SHP77 (cell line): Measurements from ENCODE around the gene CCT7.
"Not testable (repeated sequence)": the region's sequence is repeated elsewhere in the genome, so short reads cannot be mapped to it uniquely, and the experiment has no call there.

Source experiments
- DNase-seq, 2 experiments: peaks; one replicate each; lab custom pipeline; 2025; lab: John Stamatoyannopoulos, UW

CCT7 gene

GRCh38 chr2:73233932-73234832 lies at the start of gene CCT7:
TSS of gene CCT7 (plus strand) at chr2:73234308. CDS start at chr2:73234379, 71 bp downstream.
- peak; percentile 89 for DNase-seq

- DNase-seq = no peak
Observed at GRCh38 chr2:73185965-73186364, 48.1 kb upstream of the CCT7 start.

GRCh38 chr2:73187549-73187948 lies 46.6 kb upstream of the CCT7 start:
- DNase-seq = no peak

- no peak for DNase-seq
Observed at GRCh38 chr2:73197579-73197978, 36.5 kb upstream of the CCT7 start.

- DNase-seq = not testable (repeated sequence)
Observed at GRCh38 chr2:73200281-73200680, 33.8 kb upstream of the CCT7 start.

- no peak for DNase-seq
Observed at GRCh38 chr2:73202156-73203054, 31.7 kb upstream of the CCT7 start, which contains the start of gene NOTO. TSS of gene NOTO (plus strand) at chr2:73202574. CDS start at chr2:73202667, 93 bp downstream.

GRCh38 chr2:73203055-73203681 lies 30.9 kb upstream of the CCT7 start:
- DNase-seq = no peak

- no peak for DNase-seq
Observed at GRCh38 chr2:73205611-73206010, 28.5 kb upstream of the CCT7 start.

- DNase-seq = no peak
Observed at GRCh38 chr2:73208258-73208657, 25.9 kb upstream of the CCT7 start.

- DNase-seq = no peak
Observed at GRCh38 chr2:73210019-73210418, 24.1 kb upstream of the CCT7 start.

GRCh38 chr2:73210696-73211095 lies 23.4 kb upstream of the CCT7 start:
- DNase-seq = no peak

GRCh38 chr2:73212098-73212447 lies 22.0 kb upstream of the CCT7 start:
- no peak for DNase-seq

- peak; percentile 71 to 76 for DNase-seq
Observed at GRCh38 chr2:73212448-73213176, 21.5 kb upstream of the CCT7 start.

- peak; percentile 64 to 79 for DNase-seq
Observed at GRCh38 chr2:73214120-73215035, 19.7 kb upstream of the CCT7 start, which contains the start of gene SMYD5. TSS of gene SMYD5 (plus strand) at chr2:73214245. CDS start at chr2:73214267, 22 bp downstream.

- DNase-seq = no peak
Observed at GRCh38 chr2:73215254-73215653, 18.9 kb upstream of the CCT7 start.

GRCh38 chr2:73217160-73217559 lies 16.9 kb upstream of the CCT7 start:
- DNase-seq = no peak

GRCh38 chr2:73217826-73218225 lies 16.3 kb upstream of the CCT7 start:
- DNase-seq = no peak

GRCh38 chr2:73218298-73218697 lies 15.8 kb upstream of the CCT7 start:
- DNase-seq = no peak

GRCh38 chr2:73223821-73224220 lies 10.3 kb upstream of the CCT7 start:
- no peak for DNase-seq
